A673 (cell line): ENCODE measurements around the gene PARS2. TPM values are rescaled to one million over a fixed set of nuclear protein-coding genes. Genes with fewer than 3 reads are reported as not detected.

ENCODE experiments used
- BruUV-seq: library from RNA; stranded (reverse); fragments of 400-500 nt; replicated peaks from 2 replicates; lab custom pipeline; 2021; lab: Mats Ljungman, UMichigan
- CTCF ChIA-PET: fragments of 300-600 bp; sonication (Branson Sonifier 250); formaldehyde crosslinking; loops from one replicate; lab custom pipeline; 2022; ENCODE audit warnings: antibody characterized with exemption; lab: Charles Lee
- POLR2A ChIA-PET: fragments of 300-600 bp; sonication (Branson Sonifier 250); formaldehyde crosslinking; loops from one replicate; lab custom pipeline; 2022; ENCODE audit warnings: antibody characterized with exemption; ENCODE audit not compliant: low non-redundant PET; lab: Charles Lee
- DNase-seq: peaks from one replicate; pipeline ENCODE4 v3.0.0-alpha.2; 2015; ENCODE audit warnings: low spot score
- H3K27ac ChIP-seq: fragments of 200-600 bp; sonication (generic); 2 replicates; pipeline ENCODE4 v1.5.1; 2016; ENCODE audit warnings: mixed run types, low read depth, mild to moderate bottlenecking, mixed read lengths, antibody characterized with exemption, low read length; ENCODE audit not compliant: poor library complexity, severe bottlenecking
- H3K27me3 ChIP-seq: fragments of 200-600 bp; sonication (generic); replicated peaks from 2 replicates; pipeline ENCODE4 v1.6.1; 2017; ENCODE audit warnings: mixed run types, low read depth, mild to moderate bottlenecking, mixed read lengths, antibody characterized with exemption, low read length; ENCODE audit not compliant: insufficient read depth, poor library complexity
- H3K36me3 ChIP-seq: fragments of 200-600 bp; sonication (generic); 2 replicates; pipeline ENCODE4 v1.6.1; 2016; ENCODE audit warnings: mixed run types, mild to moderate bottlenecking, mixed read lengths, antibody characterized with exemption, low read length; ENCODE audit not compliant: insufficient read depth, poor library complexity, severe bottlenecking
- H3K4me1 ChIP-seq: fragments of 200-600 bp; sonication (generic); 2 replicates; pipeline ENCODE4 v1.6.1; 2017; ENCODE audit warnings: mixed run types, mild to moderate bottlenecking, mixed read lengths, antibody characterized with exemption, low read length; ENCODE audit not compliant: insufficient read depth, poor library complexity, severe bottlenecking
- H3K4me3 ChIP-seq: fragments of 200-600 bp; sonication (generic); 2 replicates; pipeline ENCODE4 v1.5.1; 2016; ENCODE audit warnings: low read depth, mixed run types, mild to moderate bottlenecking, mixed read lengths, low read length; ENCODE audit not compliant: poor library complexity, severe bottlenecking
- H3K9me3 ChIP-seq: fragments of 200-600 bp; sonication (generic); 2 replicates; pipeline ENCODE4 v1.6.1; 2016; ENCODE audit warnings: mixed run types, low read depth, mild to moderate bottlenecking, mixed read lengths, antibody characterized with exemption, low read length; ENCODE audit not compliant: poor library complexity, severe bottlenecking
- EZH2 ChIP-seq: fragments of 200-600 bp; sonication (generic); IDR thresholded peaks from 2 replicates; pipeline ENCODE4 v1.6.1; 2017; ENCODE audit warnings: borderline replicate concordance, low read depth, mild to moderate bottlenecking, mixed read lengths, antibody characterized with exemption, low read length; ENCODE audit not compliant: poor library complexity, severe bottlenecking
- intact Hi-C: fragments of 100-400 bp; cut with micrococcal nuclease; formaldehyde crosslinking; loops from one replicate; pipeline ENCODE4 v1.10.0; 2022; ENCODE audit not compliant: unreplicated experiment
- total RNA-seq: library from RNA; stranded (reverse); gene quantifications from 2 replicates; pipeline ENCODE4 v1.2.3, GENCODE V29; 2021
- TF ChIP-seq, protein P1 (sequence below): fragments of 300-800, 200-600 bp; sonication (generic); conservative IDR thresholded peaks from 2 replicates; pipeline ENCODE4 v1.5.1; 2017; ENCODE audit warnings: low read depth, mild to moderate bottlenecking, antibody characterized with exemption, low read length, moderate library complexity, mixed read lengths

Gene PARS2
- total RNA-seq, 1 experiment from 2014 or later, result 6.9 TPM

DNA sequence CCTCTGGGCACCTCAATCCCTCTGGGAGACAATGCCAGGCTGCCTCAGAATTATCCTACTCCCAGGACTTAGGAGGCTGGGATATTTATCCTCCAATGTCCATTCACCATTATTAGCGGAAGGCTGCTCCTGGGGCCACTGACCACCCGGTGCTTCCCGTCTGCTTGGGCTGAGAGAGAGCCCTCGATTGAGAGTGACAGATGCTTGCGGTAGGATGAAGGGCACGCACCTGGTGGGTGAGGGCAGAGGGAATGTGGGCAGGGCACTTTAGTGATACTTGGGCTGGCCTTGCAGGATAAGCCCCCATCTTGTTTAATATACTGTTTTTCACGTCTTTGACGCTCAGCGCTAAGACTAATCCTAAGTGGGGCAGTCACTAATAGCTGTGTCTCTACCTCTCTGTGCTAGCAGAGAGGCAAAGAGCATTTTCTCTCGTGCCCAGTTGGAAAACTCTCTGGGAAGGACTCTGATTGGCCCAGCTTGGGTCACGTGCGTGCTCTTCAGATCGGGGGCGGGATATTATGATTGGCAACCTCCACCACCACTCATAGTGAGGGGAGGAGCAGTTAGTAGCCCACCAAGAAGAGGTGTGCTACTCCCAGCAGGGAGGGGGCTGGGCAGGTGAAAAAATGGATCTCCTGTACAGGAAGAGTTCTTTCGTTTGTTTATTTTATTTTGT, 10.6 kb upstream of the PARS2 start:
- Histone ChIP-seq H3K27ac (no peak overlapping the region), H3K27me3 (no peaks in the 10 kb centered on the region), H3K9me3 (no peaks in the 10 kb centered on the region), H3K36me3 (no peaks in the 10 kb centered on the region), H3K4me3 (no peak overlapping the region), H3K4me1 (peaks cover 11% of the 10 kb centered on the region)
- peak; percentile 56 for DNase-seq
- intact Hi-C loops, result no loop called here
- POLR2A ChIA-PET, result no interaction called here
- no peak for TF ChIP-seq EZH2
- TF ChIP-seq, protein P1, sequence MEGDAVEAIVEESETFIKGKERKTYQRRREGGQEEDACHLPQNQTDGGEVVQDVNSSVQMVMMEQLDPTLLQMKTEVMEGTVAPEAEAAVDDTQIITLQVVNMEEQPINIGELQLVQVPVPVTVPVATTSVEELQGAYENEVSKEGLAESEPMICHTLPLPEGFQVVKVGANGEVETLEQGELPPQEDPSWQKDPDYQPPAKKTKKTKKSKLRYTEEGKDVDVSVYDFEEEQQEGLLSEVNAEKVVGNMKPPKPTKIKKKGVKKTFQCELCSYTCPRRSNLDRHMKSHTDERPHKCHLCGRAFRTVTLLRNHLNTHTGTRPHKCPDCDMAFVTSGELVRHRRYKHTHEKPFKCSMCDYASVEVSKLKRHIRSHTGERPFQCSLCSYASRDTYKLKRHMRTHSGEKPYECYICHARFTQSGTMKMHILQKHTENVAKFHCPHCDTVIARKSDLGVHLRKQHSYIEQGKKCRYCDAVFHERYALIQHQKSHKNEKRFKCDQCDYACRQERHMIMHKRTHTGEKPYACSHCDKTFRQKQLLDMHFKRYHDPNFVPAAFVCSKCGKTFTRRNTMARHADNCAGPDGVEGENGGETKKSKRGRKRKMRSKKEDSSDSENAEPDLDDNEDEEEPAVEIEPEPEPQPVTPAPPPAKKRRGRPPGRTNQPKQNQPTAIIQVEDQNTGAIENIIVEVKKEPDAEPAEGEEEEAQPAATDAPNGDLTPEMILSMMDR, result no peak
- no TSS peak for BruUV-seq
- CTCF ChIA-PET, result no interaction called here

DNA sequence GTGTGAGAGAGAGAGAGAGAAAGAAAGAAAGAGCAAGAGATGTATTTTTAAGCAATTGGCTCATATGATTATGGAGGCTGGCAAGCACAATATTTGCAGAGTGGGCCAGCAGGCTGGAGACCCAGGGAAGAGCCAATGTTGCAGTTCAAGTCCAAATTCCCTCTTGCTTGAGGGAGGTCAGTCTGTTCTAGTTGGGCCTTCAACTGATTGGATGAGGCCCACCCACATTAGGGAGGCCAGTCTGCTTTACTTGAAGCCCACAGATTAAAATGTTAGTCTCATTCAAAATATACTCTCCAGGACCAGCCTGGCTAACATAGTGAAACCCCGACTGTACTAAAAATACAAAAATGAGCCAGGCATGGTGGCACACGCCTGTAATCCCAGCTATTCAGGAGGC, 8.6 kb upstream of the PARS2 start:
- CTCF ChIA-PET, result no interaction called here
- TF ChIP-seq EZH2, result no peak
- TF ChIP-seq, protein P1, result no peak
- intact Hi-C loops, result no loop called here
- Histone ChIP-seq H3K4me1 (peaks cover 11% of the 10 kb centered on the region), H3K9me3 (no peaks in the 10 kb centered on the region), H3K36me3 (no peaks in the 10 kb centered on the region), H3K27me3 (no peaks in the 10 kb centered on the region), H3K27ac (no peak overlapping the region), H3K4me3 (no peak overlapping the region)
- no TSS peak for BruUV-seq
- no peak for DNase-seq
- POLR2A ChIA-PET, result no interaction called here

DNA sequence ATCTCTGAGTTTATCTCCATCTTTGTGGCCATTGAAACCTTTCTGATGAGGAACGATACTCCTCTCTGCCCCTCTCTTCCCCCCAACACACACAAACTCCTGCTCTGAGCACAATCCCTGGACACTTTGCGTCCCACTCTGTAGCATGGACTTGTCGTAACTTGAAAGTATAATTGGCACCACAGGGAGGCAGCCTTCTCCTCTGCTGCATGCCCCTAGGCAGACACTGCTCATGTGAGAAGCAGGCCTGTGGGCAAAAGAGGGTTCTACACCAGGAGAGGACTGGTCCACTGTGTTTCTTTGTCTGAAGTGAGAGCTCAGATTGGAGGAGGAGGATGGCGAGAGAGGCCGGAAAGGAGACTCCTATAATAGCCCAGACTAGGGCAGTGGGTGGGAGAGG, 3.8 kb upstream of the PARS2 start:
- H3K9me3 ChIP-seq, result no peaks in the 10 kb centered on the region
- no peak for TF ChIP-seq EZH2
- TF ChIP-seq, protein P1, result peak; percentile 44
- H3K27ac ChIP-seq, result no peak overlapping the region
- H3K4me1 ChIP-seq, result peaks cover 12% of the 10 kb centered on the region
- H3K27me3 ChIP-seq, result no peaks in the 10 kb centered on the region
- BruUV-seq, result no TSS peak
- peak; percentile 55 for DNase-seq
- H3K4me3 ChIP-seq, result no peak overlapping the region
- ChIA-PET POLR2A (no interaction called here), CTCF (no interaction called here)
- H3K36me3 ChIP-seq, result no peaks in the 10 kb centered on the region
- intact Hi-C loops, result no loop called here
